Natural killer cell treated with Interleukin-12 subunit alpha and Interleukin-12 subunit beta and Interleukin-15 and Interleukin-18, amount 100 ng/mL, for 72 hours (primary cell): ENCODE results near the gene GNAI3. TPM values are rescaled to one million over a fixed set of nuclear protein-coding genes. Genes with fewer than 3 reads are reported as not detected.

Source experiments
- ATAC-seq, 2 donors: fragments of 150-1000 bp; cut with Tn5 transposase in 1 of 2; sonication (Bioruptor Pico), chemical (Tn5 transposase) in 1 of 2; 2 replicates each; pipeline ENCODE4 v1.10.0; 2021
- DNase-seq: peaks from one replicate; pipeline ENCODE4 v3.0.0; 2022; ENCODE audit warnings: low spot score
- H3K27ac Mint-ChIP-seq, 2 donors: 1 replicate in 1 of 2; 2 replicates in 1 of 2; pipeline ENCODE4 v1.8.0; 2022; ENCODE audit warnings: mixed read lengths in 2 of 2, mild to moderate bottlenecking in 1 of 2, moderate library complexity in 1 of 2
- H3K27me3 Mint-ChIP-seq, 2 donors: 1 replicate in 1 of 2; 2 replicates in 1 of 2; pipeline ENCODE4 v1.8.0; 2022; ENCODE audit warnings: mixed read lengths in 2 of 2
- H3K36me3 Mint-ChIP-seq: one replicate; pipeline ENCODE4 v1.8.0; 2022; ENCODE audit warnings: mixed read lengths
- H3K4me1 Mint-ChIP-seq, 2 donors: 1 replicate in 1 of 2; 2 replicates in 1 of 2; pipeline ENCODE4 v1.8.0; 2022; ENCODE audit warnings: low read depth in 2 of 2, mixed read lengths in 2 of 2, mild to moderate bottlenecking in 1 of 2
- H3K4me3 Mint-ChIP-seq: one replicate; pipeline ENCODE4 v1.8.0; 2022; ENCODE audit warnings: mixed read lengths
- H3K9me3 Mint-ChIP-seq: 2 replicates; pipeline ENCODE4 v1.8.0; 2022; ENCODE audit warnings: mixed read lengths
- total RNA-seq, 2 donors: library from RNA; stranded (reverse); gene quantifications; one replicate each; pipeline ENCODE4 v1.2.3, GENCODE V29; 2022

The GNAI3 gene
- total RNA-seq, 2 donors from 2014 or later, result 8.9 to 10.0 TPM

DNA sequence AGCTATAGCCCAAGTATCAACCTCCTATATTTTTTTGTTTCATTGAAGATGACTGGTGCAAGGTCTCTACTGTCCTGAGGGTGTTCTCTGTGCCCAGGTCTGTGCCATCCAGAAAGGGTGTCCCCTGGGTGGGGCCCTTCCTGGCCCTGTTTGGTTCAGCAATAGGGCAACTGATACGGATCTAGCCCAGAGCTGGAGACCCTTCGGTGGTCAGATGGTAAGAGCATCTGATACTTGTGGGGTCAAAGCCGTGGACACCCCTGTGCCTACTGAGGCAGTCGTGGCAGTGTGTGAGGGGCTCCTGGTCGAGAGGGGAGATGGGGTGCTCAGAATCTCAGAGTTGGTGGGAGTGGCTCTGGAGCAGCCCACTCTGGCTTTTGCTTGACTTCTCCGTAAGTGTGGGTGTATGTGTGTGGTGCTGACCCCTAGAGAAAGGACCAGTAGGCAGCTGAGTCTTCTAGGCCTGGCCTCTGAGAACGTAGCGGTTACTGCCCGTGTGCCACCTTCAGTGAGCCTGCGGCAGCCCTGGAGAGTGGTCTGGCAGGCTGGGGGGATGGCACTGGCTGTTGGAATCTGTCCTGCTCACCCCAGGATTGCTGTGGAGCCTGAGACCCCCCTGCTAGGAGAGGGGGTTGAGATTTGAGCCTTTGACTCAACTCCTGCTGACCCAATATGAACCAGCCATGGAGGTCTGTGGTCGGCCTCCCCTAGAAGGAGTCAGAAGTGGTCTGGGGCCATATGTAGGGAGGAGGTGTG lies 73.9 kb downstream of the GNAI3 start:
- Mint-ChIP-seq H3K27ac (peak overlapping the region; percentile 90 to 97), H3K4me1 (peaks cover 31 to 47% of the 10 kb centered on the region in 2 donors), H3K27me3 (peaks cover 0 to 3% of the 10 kb centered on the region in 2 donors), H3K36me3 (no peaks in the 10 kb centered on the region), H3K9me3 (no peaks in the 10 kb centered on the region), H3K4me3 (peak overlapping the region; percentile 92)
- ATAC-seq (no peak), DNase-seq (no peak)

DNA sequence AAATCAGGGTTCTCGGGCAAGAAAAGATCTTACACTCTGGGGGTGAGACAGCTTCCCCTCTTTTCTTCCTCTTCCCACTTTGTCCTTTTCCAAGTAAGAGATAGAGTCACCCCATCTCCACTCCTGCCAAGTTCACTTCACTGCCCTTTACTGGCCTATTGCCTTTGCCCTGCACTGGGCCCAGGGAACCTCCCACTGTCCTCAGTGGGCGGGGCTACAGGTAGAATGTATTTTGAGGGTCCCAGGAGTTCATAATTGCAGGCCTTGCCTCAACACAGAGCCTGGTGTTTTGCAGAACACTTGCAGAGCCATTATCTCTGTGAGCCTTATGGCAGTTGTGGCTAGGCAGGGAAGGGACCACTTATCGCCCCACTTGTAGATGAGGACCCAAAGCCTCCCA lies 74.5 kb downstream of the GNAI3 start:
- H3K36me3 Mint-ChIP-seq, result no peaks in the 10 kb centered on the region

DNA sequence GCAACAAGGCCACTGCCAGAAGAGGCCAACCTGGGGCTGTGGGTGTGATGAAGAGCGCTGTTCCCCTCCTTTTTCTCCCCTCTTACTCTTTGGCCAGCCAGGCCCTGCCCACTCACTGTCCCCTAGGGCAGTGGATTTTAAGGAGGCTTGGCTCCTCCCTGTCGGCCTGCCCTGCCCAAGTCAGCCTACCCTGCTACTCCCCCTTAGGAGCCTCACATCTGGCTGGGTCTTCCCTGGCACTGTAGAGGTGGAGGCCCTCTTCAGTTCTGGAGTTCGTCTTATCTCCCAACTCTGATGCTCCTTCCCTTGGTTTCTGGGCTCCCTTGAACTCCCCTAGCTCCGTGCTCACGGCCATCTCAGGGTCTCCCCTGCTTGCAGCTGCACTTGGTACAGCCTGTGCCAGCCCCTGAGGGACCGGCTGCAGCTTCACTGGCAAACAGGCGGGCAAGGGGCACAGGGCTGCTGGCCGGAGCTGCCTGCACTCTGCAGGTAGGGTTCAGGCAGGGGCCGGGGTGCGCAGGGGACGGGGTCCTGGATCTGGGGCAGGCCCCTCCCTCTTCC lies 75.3 kb downstream of the GNAI3 start:
- no peak for DNase-seq
- Mint-ChIP-seq H3K9me3 (no peaks in the 10 kb centered on the region), H3K4me3 (peak overlapping the region; percentile 15), H3K4me1 (peaks cover 24 to 40% of the 10 kb centered on the region in 2 donors), H3K36me3 (no peaks in the 10 kb centered on the region), H3K27ac (peak overlapping the region; percentile 14 to 90), H3K27me3 (no peaks in the 10 kb centered on the region)
- ATAC-seq, result no peak

More for the DNA sequence above, 74.5 kb downstream of the GNAI3 start:
- Mint-ChIP-seq H3K9me3 (no peaks in the 10 kb centered on the region), H3K4me3 (peak overlapping the region; percentile 92), H3K4me1 (peaks cover 28 to 43% of the 10 kb centered on the region in 2 donors), H3K27ac (peak overlapping the region in 1 of 2 donors; percentile 90), H3K27me3 (no peaks in the 10 kb centered on the region)
- no peak for DNase-seq
- ATAC-seq, result no peak

DNA sequence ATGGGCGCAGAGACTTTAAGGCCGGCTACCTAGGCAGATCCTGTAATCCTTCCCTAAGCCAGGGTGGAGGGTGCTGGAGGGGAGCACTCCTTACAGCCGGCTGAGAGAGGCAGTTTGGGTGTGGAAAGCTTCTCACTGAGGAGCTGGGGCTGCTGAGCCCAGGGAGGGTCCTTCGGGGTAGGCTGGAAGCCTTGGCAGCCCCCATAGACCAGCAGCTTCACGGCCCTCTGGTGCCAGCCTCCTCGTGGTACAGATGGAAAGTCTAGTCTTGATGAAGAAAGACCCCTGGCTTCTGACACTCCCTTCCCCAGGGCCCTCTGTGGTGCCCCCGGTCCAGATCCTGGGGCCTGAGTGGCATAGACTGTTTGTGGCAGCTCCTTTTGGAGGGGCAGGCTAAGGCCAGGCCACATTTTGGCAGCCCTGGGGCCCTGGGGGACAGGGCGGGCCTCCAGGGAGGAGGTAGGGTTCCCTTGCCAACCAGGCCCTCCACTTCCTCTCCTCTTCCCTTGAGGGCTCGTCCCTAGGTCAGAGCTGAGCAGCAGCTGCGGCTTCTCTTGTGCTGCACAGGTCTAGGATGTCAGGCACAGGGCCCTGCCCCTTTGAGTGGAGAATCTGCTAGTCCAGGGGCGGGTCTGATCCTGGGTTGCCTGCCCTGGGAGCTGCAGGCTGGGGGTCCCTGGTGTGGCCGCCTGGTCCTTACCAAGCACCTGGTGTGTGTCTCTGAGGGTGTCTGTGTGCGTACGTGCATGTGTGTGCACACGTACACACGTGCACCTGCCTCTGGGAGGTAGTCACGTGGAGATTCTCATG lies 76.0 kb downstream of the GNAI3 start:
- DNase-seq, result no peak
- Mint-ChIP-seq H3K27me3 (no peaks in the 10 kb centered on the region), H3K36me3 (no peaks in the 10 kb centered on the region), H3K27ac (peak overlapping the region; percentile 14 to 90), H3K9me3 (no peaks in the 10 kb centered on the region), H3K4me1 (peaks cover 16 to 33% of the 10 kb centered on the region in 2 donors), H3K4me3 (no peak overlapping the region)
- no peak for ATAC-seq

DNA sequence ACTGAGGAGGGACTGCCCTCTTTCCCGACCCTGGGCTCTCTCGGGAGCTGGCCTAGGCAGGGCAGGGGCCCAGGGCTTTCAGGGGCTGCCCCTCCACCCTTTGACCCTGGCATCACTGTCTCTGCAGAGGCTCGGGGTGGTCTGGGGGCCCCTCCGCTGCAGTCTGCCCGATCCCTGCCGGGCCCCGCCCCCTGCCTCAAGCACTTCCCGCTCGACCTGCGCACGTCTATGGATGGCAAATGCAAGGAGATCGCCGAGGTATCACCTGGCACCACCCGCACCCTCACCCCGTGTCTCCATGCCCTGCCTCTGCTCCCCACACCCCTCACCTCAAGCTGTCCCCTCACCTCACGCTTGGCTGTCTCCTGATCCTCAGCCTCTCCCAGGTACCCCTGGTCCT lies 76.8 kb downstream of the GNAI3 start:
- H3K36me3 Mint-ChIP-seq, result no peaks in the 10 kb centered on the region
- no peak overlapping the region for H3K27ac Mint-ChIP-seq
- H3K9me3 Mint-ChIP-seq, result no peaks in the 10 kb centered on the region
- ATAC-seq (no peak), DNase-seq (no peak)
- H3K4me3 Mint-ChIP-seq, result no peak overlapping the region
- H3K4me1 Mint-ChIP-seq, result peaks cover 12 to 25% of the 10 kb centered on the region in 2 donors
- H3K27me3 Mint-ChIP-seq, result no peaks in the 10 kb centered on the region

DNA sequence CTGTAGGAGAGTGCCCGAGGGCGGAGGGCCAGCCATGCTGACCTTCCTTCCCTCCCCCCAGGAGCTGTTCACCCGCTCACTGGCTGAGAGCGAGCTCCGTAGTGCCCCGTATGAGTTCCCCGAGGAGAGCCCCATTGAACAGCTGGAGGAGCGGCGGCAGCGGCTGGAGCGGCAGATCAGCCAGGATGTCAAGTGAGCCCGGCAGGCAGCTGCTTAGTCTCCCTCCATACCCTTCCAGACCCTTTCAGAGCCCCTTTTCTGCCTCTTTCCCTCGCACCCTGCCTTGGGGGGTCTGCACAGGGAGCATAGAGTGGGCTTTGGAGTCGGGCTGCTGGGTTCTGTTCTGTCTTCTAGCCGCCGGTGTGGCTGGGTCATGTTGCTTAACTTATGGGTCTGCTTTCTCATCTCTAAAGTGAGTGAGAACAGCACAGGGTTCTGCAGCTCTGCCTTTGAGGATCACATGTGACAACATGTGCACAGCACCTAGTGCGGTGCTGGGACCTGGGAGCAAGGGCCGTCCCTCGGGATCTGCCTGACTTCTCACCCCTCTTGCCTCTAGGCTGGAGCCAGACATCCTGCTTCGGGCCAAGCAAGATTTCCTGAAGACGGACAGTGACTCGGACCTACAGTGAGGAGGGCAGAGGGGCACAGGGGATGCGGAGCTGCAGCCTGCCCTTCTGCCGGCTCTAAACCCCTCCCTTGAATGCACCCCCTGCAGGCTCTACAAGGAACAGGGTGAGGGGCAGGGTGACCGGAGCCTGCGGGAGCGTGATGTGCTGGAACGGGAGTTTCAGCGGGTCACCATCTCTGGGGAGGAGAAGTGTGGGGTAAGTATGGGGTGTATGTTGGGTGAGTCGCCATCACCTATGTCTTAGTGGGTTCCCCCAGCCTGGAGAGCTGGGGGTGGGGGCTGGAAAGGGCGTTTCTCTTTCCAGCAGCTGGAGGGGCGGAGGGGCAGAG lies 77.5 kb downstream of the GNAI3 start:
- ATAC-seq (no peak), DNase-seq (no peak)
- Mint-ChIP-seq H3K36me3 (no peaks in the 10 kb centered on the region), H3K4me1 (peaks cover 12 to 19% of the 10 kb centered on the region in 2 donors), H3K9me3 (no peaks in the 10 kb centered on the region), H3K4me3 (no peak overlapping the region), H3K27me3 (no peaks in the 10 kb centered on the region), H3K27ac (no peak overlapping the region)

DNA sequence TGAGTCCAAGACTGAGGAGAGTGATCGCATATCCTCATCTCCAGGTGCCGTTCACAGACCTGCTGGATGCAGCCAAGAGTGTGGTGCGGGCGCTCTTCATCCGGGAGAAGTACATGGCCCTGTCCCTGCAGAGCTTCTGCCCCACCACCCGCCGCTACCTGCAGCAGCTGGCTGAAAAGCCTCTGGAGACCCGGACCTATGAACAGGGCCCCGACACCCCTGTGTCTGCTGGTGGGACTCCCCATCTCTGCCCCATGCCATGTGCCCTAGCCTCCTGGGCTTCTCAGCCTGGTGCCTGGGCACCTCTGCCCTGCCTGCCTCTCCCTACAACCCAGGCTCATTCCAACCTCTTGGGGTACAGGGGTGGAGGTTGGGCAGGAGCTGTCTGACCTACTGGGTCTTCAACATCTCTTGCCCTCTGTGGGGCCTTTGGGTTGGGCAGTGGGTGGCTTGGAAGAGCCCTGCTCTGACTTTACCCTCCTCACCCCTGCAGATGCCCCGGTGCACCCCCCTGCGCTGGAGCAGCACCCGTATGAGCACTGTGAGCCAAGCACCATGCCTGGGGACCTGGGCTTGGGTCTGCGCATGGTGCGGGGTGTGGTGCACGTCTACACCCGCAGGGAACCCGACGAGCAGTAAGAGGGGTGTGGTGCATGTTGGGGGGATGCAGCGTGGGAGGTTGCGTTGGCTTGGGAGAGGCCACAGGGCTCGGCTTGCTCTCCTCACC lies 78.4 kb downstream of the GNAI3 start:
- Mint-ChIP-seq H3K27me3 (no peaks in the 10 kb centered on the region), H3K9me3 (no peaks in the 10 kb centered on the region), H3K4me1 (peaks cover 8 to 11% of the 10 kb centered on the region in 2 donors), H3K4me3 (no peak overlapping the region), H3K27ac (no peak overlapping the region), H3K36me3 (no peaks in the 10 kb centered on the region)
- DNase-seq (no peak), ATAC-seq (peak in 1 of 2 donors; percentile 4)

DNA sequence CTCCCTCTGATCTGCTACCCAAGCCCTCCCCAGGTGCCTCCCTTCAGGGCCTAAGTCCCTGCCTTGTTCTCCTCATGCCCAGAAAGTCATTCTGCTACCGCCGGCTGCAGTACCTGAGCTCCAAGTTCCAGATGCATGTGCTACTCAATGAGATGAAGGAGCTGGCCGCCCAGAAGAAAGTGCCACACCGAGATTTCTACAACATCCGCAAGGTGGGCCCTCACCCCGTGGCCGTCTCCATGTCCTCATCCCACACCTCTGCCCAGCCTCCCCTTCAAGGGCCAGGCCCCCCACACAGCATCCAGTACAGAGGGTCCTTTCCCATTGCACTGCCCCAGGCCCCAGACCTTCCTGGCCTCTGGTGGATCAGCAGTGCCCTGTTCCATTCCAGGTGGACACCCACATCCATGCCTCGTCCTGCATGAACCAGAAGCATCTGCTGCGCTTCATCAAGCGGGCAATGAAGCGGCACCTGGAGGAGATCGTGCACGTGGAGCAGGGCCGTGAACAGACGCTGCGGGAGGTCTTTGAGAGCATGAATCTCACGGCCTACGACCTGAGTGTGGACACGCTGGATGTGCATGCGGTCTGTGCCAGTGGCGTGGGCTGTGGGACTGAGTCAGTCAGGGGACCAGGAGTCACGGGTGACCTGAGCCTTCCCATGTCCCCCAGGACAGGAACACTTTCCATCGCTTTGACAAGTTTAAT lies 79.4 kb downstream of the GNAI3 start:
- no peak for ATAC-seq
- no peak for DNase-seq
- H3K27ac Mint-ChIP-seq, result no peak overlapping the region
- no peaks in the 10 kb centered on the region for H3K27me3 Mint-ChIP-seq
- no peak overlapping the region for H3K4me3 Mint-ChIP-seq
- H3K36me3 Mint-ChIP-seq, result no peaks in the 10 kb centered on the region
- no peaks in the 10 kb centered on the region for H3K9me3 Mint-ChIP-seq
- peaks cover 0 to 3% of the 10 kb centered on the region in 2 donors for H3K4me1 Mint-ChIP-seq

DNA sequence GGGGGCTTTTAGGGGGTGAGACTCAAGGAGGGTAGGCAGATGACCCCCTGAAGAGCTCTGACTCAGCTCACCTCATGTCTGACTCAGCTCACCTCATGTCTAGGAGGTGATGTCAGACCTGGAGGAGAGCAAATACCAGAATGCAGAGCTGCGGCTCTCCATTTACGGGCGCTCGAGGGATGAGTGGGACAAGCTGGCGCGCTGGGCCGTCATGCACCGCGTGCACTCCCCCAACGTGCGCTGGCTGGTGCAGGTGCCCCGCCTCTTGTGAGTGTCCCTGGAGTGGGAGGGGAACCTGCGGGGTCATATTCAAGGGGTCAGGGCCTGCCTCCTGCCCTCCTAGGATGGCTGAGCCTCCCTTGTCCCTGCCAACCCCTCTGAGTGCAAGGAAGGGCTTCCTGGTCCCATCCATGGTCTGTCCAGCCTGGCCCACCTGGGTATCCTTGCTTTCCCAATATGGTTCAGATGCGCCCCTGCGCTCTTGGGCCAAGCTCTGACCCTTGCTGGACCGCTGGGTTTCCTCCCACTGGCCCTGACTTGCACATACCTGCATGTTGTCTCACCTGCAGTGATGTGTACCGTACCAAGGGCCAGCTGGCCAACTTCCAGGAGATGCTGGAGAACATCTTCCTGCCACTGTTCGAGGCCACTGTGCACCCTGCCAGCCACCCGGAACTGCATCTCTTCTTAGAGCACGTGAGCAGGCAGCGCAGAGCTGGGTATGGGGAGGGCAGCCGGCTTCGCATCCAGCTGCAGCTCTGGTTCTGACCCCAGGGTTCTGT lies 80.3 kb downstream of the GNAI3 start:
- no peak for ATAC-seq
- Mint-ChIP-seq H3K4me3 (no peak overlapping the region), H3K4me1 (peaks cover 0 to 3% of the 10 kb centered on the region in 2 donors), H3K27ac (no peak overlapping the region), H3K36me3 (no peaks in the 10 kb centered on the region), H3K27me3 (no peaks in the 10 kb centered on the region), H3K9me3 (no peaks in the 10 kb centered on the region)
- no peak for DNase-seq

DNA sequence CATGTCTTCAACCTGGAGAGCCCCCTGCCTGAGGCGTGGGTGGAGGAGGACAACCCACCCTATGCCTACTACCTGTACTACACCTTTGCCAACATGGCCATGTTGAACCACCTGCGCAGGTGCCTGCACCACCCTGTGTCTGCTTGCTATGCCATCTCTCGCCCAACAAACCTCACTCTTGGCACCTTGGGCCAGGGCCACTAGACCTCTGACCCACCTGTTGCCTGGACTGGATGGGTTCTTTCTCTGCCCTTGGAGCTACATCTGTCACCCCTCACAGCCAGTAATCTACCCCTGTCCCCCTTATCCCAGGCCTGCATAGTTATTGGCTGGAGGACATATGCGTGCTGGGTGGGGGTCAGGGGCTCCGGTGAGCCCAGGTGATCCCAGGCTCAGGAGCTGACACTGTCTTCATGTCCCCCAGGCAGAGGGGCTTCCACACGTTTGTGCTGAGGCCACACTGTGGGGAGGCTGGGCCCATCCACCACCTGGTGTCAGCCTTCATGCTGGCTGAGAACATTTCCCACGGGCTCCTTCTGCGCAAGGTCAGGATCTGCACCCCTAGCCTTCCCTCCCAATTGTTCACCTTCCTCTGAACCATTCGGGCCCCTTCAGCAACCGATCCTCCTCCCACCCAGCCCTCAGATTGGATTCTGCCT lies 81.1 kb downstream of the GNAI3 start:
- Mint-ChIP-seq H3K4me1 (peaks cover 0 to 3% of the 10 kb centered on the region in 2 donors), H3K4me3 (no peak overlapping the region), H3K27me3 (no peaks in the 10 kb centered on the region), H3K36me3 (no peaks in the 10 kb centered on the region), H3K27ac (no peak overlapping the region), H3K9me3 (no peaks in the 10 kb centered on the region)
- ATAC-seq, result no peak
- no peak for DNase-seq

DNA sequence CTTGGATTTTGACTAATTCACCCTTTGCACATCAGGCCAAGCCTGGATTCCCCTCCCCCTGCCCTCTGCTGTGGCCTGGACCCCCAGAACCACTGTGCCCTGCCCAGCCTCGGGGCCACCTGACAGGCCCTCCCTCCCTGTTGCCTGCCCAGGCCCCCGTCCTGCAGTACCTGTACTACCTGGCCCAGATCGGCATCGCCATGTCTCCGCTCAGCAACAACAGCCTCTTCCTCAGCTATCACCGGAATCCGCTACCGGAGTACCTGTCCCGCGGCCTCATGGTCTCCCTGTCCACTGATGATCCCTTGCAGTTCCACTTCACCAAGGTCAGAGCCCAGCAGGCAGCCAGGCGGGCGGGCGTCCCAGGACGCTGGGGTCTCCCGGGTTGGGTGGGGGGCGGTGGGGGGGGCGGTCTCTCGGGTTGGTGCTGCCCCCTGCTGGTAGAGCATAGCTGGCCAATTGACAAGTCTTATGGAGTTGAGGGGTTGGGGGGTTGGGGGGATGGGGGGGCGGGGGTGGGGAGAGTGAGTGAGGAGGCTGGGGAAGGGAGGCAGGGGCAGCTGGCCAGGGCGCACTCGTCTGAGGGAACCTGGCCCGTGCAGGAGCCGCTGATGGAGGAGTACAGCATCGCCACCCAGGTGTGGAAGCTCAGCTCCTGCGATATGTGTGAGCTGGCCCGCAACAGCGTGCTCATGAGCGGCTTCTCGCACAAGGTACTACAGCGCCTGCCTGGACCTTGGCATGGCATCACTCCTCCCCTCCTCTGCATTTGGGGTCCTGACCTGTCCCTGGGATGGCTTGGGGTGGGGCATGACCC lies 81.9 kb downstream of the GNAI3 start:
- DNase-seq, result no peak
- no peak overlapping the region for H3K27ac Mint-ChIP-seq
- H3K27me3 Mint-ChIP-seq, result no peaks in the 10 kb centered on the region
- no peak overlapping the region for H3K4me3 Mint-ChIP-seq
- peaks cover 0 to 3% of the 10 kb centered on the region in 2 donors for H3K4me1 Mint-ChIP-seq
- ATAC-seq, result no peak
- no peaks in the 10 kb centered on the region for H3K36me3 Mint-ChIP-seq
- no peaks in the 10 kb centered on the region for H3K9me3 Mint-ChIP-seq
